Activated CD8-positive, alpha-beta T cell treated with anti-CD3 and anti-CD28 coated beads, Interleukin-2, amount 10 ng/mL, durations not matched to agents 7 days and 5 days (primary cell): Measurements from ENCODE around the gene TYSND1. TPM values are rescaled to one million over a fixed set of nuclear protein-coding genes. Genes with fewer than 3 reads are reported as not detected.

ENCODE experiments used
- ATAC-seq: fragments of 150-1000 bp; cut with Tn5 transposase; one replicate; pipeline ENCODE4 v1.10.0; 2021; ENCODE audit warnings: moderate library complexity
- CTCF ChIA-PET: fragments of 350-600 bp; sonication (Branson Sonifier 250); formaldehyde crosslinking; loops from one replicate; lab custom pipeline; 2021; ENCODE audit warnings: antibody characterized with exemption; lab: Charles Lee
- POLR2A ChIA-PET: fragments of 350-600 bp; sonication (Branson Sonifier 250); formaldehyde crosslinking; loops from one replicate; lab custom pipeline; 2021; ENCODE audit warnings: antibody characterized with exemption; lab: Charles Lee
- DNase-seq: peaks from one replicate; pipeline ENCODE4 v3.0.0-alpha.2; 2020
- H3K27ac Mint-ChIP-seq: one replicate; pipeline ENCODE4 v1.8.0; 2021; ENCODE audit warnings: mild to moderate bottlenecking, mixed read lengths
- H3K27me3 Mint-ChIP-seq: one replicate; pipeline ENCODE4 v1.8.0; 2021; ENCODE audit warnings: low read depth, mixed read lengths
- H3K36me3 Mint-ChIP-seq: one replicate; pipeline ENCODE4 v1.8.0; 2021; ENCODE audit warnings: low read depth, mixed read lengths
- H3K4me1 Mint-ChIP-seq: one replicate; pipeline ENCODE4 v1.8.0; 2021; ENCODE audit warnings: low read depth, mixed read lengths
- H3K4me3 Mint-ChIP-seq: one replicate; pipeline ENCODE4 v1.8.0; 2021; ENCODE audit warnings: mild to moderate bottlenecking, mixed read lengths
- H3K9me3 Mint-ChIP-seq: one replicate; pipeline ENCODE4 v1.8.0; 2022; ENCODE audit warnings: mixed read lengths; ENCODE audit not compliant: insufficient read depth
- total RNA-seq, 2 experiments: library from RNA; stranded (reverse); gene quantifications; one replicate each; pipeline ENCODE4 v1.2.3, GENCODE V29; 2021

Gene TYSND1
- total RNA-seq, 2 experiments from 2014 or later = 12.0 to 13.4 TPM

GRCh38 chr10:70121281-70121949 lies 25.1 kb downstream of the TYSND1 start:
- POLR2A ChIA-PET = interaction anchor here (0.9 kb wide), 1 partner anchor 23 kb away, joined by 3 read pairs; no protein-coding TSS in a partner anchor
- CTCF ChIA-PET = interaction anchor here (1.1 kb wide), 1 partner anchor 28 kb away, joined by 3 read pairs; no protein-coding TSS in a partner anchor
- Mint-ChIP-seq H3K4me3 (no peak overlapping the region), H3K9me3 (no peaks in the 10 kb centered on the region), H3K27ac (no peak overlapping the region), H3K36me3 (peaks cover 14% of the 10 kb centered on the region), H3K27me3 (no peaks in the 10 kb centered on the region), H3K4me1 (peaks cover 20% of the 10 kb centered on the region)
- ATAC-seq = no peak
- no peak for DNase-seq

GRCh38 chr10:70120417-70120816 lies 26.1 kb downstream of the TYSND1 start:
- ChIA-PET POLR2A (no interaction called here), CTCF (interaction anchor here (1.1 to 6.7 kb wide), 2 partner anchors 25 to 27 kb away, joined by 3 to 97 read pairs; partner anchors contain the start of gene TYSND1)
- DNase-seq (no peak), ATAC-seq (no peak)
- Mint-ChIP-seq H3K9me3 (no peaks in the 10 kb centered on the region), H3K27me3 (no peaks in the 10 kb centered on the region), H3K4me1 (peaks cover 22% of the 10 kb centered on the region), H3K36me3 (peaks cover 14% of the 10 kb centered on the region), H3K4me3 (no peak overlapping the region), H3K27ac (no peak overlapping the region)

GRCh38 chr10:70119623-70120022 lies 26.9 kb downstream of the TYSND1 start:
- POLR2A ChIA-PET = no interaction called here
- Mint-ChIP-seq H3K27ac (no peak overlapping the region), H3K4me1 (peaks cover 19% of the 10 kb centered on the region), H3K4me3 (no peak overlapping the region), H3K9me3 (no peaks in the 10 kb centered on the region), H3K36me3 (peaks cover 12% of the 10 kb centered on the region), H3K27me3 (no peaks in the 10 kb centered on the region)
- CTCF ChIA-PET = interaction anchor here (6.7 kb wide), 1 partner anchor 26 kb away, joined by 97 read pairs; the partner anchor contains the start of gene TYSND1
- DNase-seq (no peak), ATAC-seq (no peak)

GRCh38 chr10:70119197-70119596 lies 27.3 kb downstream of the TYSND1 start:
- Mint-ChIP-seq H3K4me1 (peaks cover 15% of the 10 kb centered on the region), H3K9me3 (no peaks in the 10 kb centered on the region), H3K36me3 (peaks cover 12% of the 10 kb centered on the region), H3K27me3 (no peaks in the 10 kb centered on the region), H3K4me3 (no peak overlapping the region), H3K27ac (no peak overlapping the region)
- DNase-seq (no peak), ATAC-seq (no peak)
- POLR2A ChIA-PET = interaction anchor here (0.9 kb wide), 1 partner anchor 26 kb away, joined by 3 read pairs; no protein-coding TSS in a partner anchor
- CTCF ChIA-PET = interaction anchor here (1.2 to 6.7 kb wide), 4 partner anchors 14 to 102 kb away, joined by 3 to 105 read pairs (median 50); partner anchors contain the start of genes AIFM2 and TYSND1

GRCh38 chr10:70118196-70118595 lies 28.3 kb downstream of the TYSND1 start:
- H3K36me3 Mint-ChIP-seq = peaks cover 19% of the 10 kb centered on the region
- no peak for DNase-seq
- H3K9me3 Mint-ChIP-seq = no peaks in the 10 kb centered on the region
- POLR2A ChIA-PET = no interaction called here
- H3K4me1 Mint-ChIP-seq = peaks cover 14% of the 10 kb centered on the region
- CTCF ChIA-PET = interaction anchor here (1.2 to 6.7 kb wide), 8 partner anchors 8 to 246 kb away, joined by 3 to 105 read pairs (median 22); partner anchors contain the start of genes AIFM2 and TYSND1
- no peak overlapping the region for H3K27ac Mint-ChIP-seq
- H3K4me3 Mint-ChIP-seq = no peak overlapping the region
- no peaks in the 10 kb centered on the region for H3K27me3 Mint-ChIP-seq
- ATAC-seq = no peak

GRCh38 chr10:70117646-70118045 lies 28.9 kb downstream of the TYSND1 start:
- Mint-ChIP-seq H3K27me3 (no peaks in the 10 kb centered on the region), H3K27ac (no peak overlapping the region), H3K4me1 (peaks cover 17% of the 10 kb centered on the region), H3K9me3 (no peaks in the 10 kb centered on the region), H3K4me3 (no peak overlapping the region), H3K36me3 (peaks cover 23% of the 10 kb centered on the region)
- DNase-seq (no peak), ATAC-seq (no peak)
- ChIA-PET POLR2A (interaction anchor here (1.0 to 2.6 kb wide), 2 partner anchors 25 to 28 kb away, joined by 3 to 9 read pairs; partner anchors contain the start of gene TYSND1), CTCF (interaction anchor here (1.2 to 6.7 kb wide), 10 partner anchors 9 to 246 kb away, joined by 4 to 105 read pairs (median 18); partner anchors contain the start of genes AIFM2, SAR1A and TYSND1)

- DNase-seq (peak; percentile 72), ATAC-seq (peak; percentile 78)
- peak overlapping the region; percentile 53 for H3K27ac Mint-ChIP-seq
- H3K9me3 Mint-ChIP-seq = no peaks in the 10 kb centered on the region
- no peaks in the 10 kb centered on the region for H3K27me3 Mint-ChIP-seq
- no peak overlapping the region for H3K4me3 Mint-ChIP-seq
- H3K36me3 Mint-ChIP-seq = peaks cover 23% of the 10 kb centered on the region
- peaks cover 24% of the 10 kb centered on the region for H3K4me1 Mint-ChIP-seq
- CTCF ChIA-PET = interaction anchor here (0.6 to 6.7 kb wide), 47 partner anchors 10 to 549 kb away, joined by 3 to 105 read pairs (median 4); partner anchors contain the start of genes MACROH2A2, SAR1A and TYSND1
- POLR2A ChIA-PET = interaction anchor here (1.1 to 2.6 kb wide), 4 partner anchors 10 to 30 kb away, joined by 3 to 9 read pairs (median 4); partner anchors contain the start of gene TYSND1
Observed at GRCh38 chr10:70115948-70116682, 30.4 kb downstream of the TYSND1 start.

GRCh38 chr10:70114902-70115301 lies 31.6 kb downstream of the TYSND1 start:
- ChIA-PET POLR2A (no interaction called here), CTCF (interaction anchor here (1.1 to 6.7 kb wide), 12 partner anchors 10 to 290 kb away, joined by 3 to 105 read pairs (median 17); partner anchors contain the start of genes SAR1A and TYSND1)
- Mint-ChIP-seq H3K27ac (no peak overlapping the region), H3K27me3 (no peaks in the 10 kb centered on the region), H3K36me3 (peaks cover 16% of the 10 kb centered on the region), H3K4me1 (peaks cover 24% of the 10 kb centered on the region), H3K9me3 (no peaks in the 10 kb centered on the region), H3K4me3 (no peak overlapping the region)
- DNase-seq = no peak
- no peak for ATAC-seq

GRCh38 chr10:70112071-70112470 lies 34.4 kb downstream of the TYSND1 start:
- H3K27ac Mint-ChIP-seq = peak overlapping the region; percentile 30
- H3K4me1 Mint-ChIP-seq = peaks cover 30% of the 10 kb centered on the region
- DNase-seq = no peak
- CTCF ChIA-PET = interaction anchor here (1.6 kb wide), 1 partner anchor 34 kb away, joined by 7 read pairs; the partner anchor contains the start of gene TYSND1
- POLR2A ChIA-PET = no interaction called here
- H3K9me3 Mint-ChIP-seq = no peaks in the 10 kb centered on the region
- ATAC-seq = no peak
- no peak overlapping the region for H3K4me3 Mint-ChIP-seq
- peaks cover 21% of the 10 kb centered on the region for H3K36me3 Mint-ChIP-seq
- no peaks in the 10 kb centered on the region for H3K27me3 Mint-ChIP-seq

- ATAC-seq (no peak), DNase-seq (no peak)
- H3K4me1 Mint-ChIP-seq = peaks cover 27% of the 10 kb centered on the region
- ChIA-PET CTCF (interaction anchor here (1.6 kb wide), 1 partner anchor 16 kb away, joined by 3 read pairs; no protein-coding TSS in a partner anchor), POLR2A (no interaction called here)
- H3K9me3 Mint-ChIP-seq = no peaks in the 10 kb centered on the region
- no peaks in the 10 kb centered on the region for H3K27me3 Mint-ChIP-seq
- peak overlapping the region; percentile 30 for H3K27ac Mint-ChIP-seq
- H3K36me3 Mint-ChIP-seq = peaks cover 23% of the 10 kb centered on the region
- no peak overlapping the region for H3K4me3 Mint-ChIP-seq
Observed at GRCh38 chr10:70111496-70111895, 35.0 kb downstream of the TYSND1 start.

- CTCF ChIA-PET = interaction anchor here (0.7 to 1.0 kb wide), 2 partner anchors 9 to 57 kb away, joined by 3 to 4 read pairs; partner anchors contain the start of gene MACROH2A2
- Mint-ChIP-seq H3K27me3 (no peaks in the 10 kb centered on the region), H3K4me1 (peaks cover 31% of the 10 kb centered on the region), H3K36me3 (peaks cover 26% of the 10 kb centered on the region), H3K9me3 (no peaks in the 10 kb centered on the region), H3K4me3 (no peak overlapping the region), H3K27ac (no peak overlapping the region)
- DNase-seq (no peak), ATAC-seq (no peak)
- POLR2A ChIA-PET = no interaction called here
Observed at GRCh38 chr10:70109064-70109729, 37.3 kb downstream of the TYSND1 start.
